IMR-90 (cell line): Measurements from ENCODE around the gene SLC15A1. TPM values are rescaled to one million over a fixed set of nuclear protein-coding genes. Genes with fewer than 3 reads are reported as not detected.

Experiments
- ATAC-seq: fragments of 200-7000 bp; cut with Tn5 transposase; 2 replicates; pipeline ENCODE4 v1.9.1; 2020; ENCODE audit warnings: low read depth, mild to moderate bottlenecking, moderate library complexity
- BruUV-seq: library from RNA; stranded (reverse); fragments of 400-500 nt; replicated peaks from 2 replicates; lab custom pipeline; 2021; lab: Mats Ljungman, UMichigan
- CTCF ChIA-PET: fragments of 300-600 bp; formaldehyde crosslinking; extraction: SDS; loops from one replicate; lab custom pipeline; 2021; ENCODE audit warnings: antibody characterized with exemption; lab: Yijun Ruan, JAX
- POLR2A ChIA-PET: fragments of 300-600 bp; sonication (Branson Sonifier 250); formaldehyde crosslinking; loops from one replicate; lab custom pipeline; 2022; ENCODE audit warnings: antibody characterized with exemption; ENCODE audit not compliant: unreplicated experiment; lab: Charles Lee
- DNase-seq: peaks from one replicate; pipeline ENCODE4 v3.0.0; 2013
- H2AFZ ChIP-seq: replicated peaks from 2 replicates; pipeline ENCODE3; 2013; ENCODE audit warnings: low read length, mild to moderate bottlenecking; ENCODE audit not compliant: poor library complexity
- H2AK5ac ChIP-seq: 2 replicates; pipeline ENCODE4 v1.6.1; 2013; ENCODE audit warnings: low read depth, low read length, inconsistent platforms
- H2AK9ac ChIP-seq: replicated peaks from 2 replicates; pipeline ENCODE3; 2013; ENCODE audit warnings: mild to moderate bottlenecking, low read depth, low read length, moderate library complexity; ENCODE audit not compliant: poor library complexity
- H2BK120ac ChIP-seq: 2 replicates; pipeline ENCODE4 v1.6.1; 2013; ENCODE audit warnings: low read depth, low read length, inconsistent platforms
- H2BK15ac ChIP-seq: 3 replicates; pipeline ENCODE4 v1.6.1; 2013; ENCODE audit warnings: low read depth, low read length, inconsistent platforms
- H2BK20ac ChIP-seq: 2 replicates; pipeline ENCODE4 v1.6.1; 2013; ENCODE audit warnings: low read depth, mild to moderate bottlenecking, inconsistent platforms, low read length, moderate library complexity
- H2BK5ac ChIP-seq: 2 replicates; pipeline ENCODE4 v1.6.1; 2013; ENCODE audit warnings: mild to moderate bottlenecking, low read depth, low read length, inconsistent platforms; ENCODE audit not compliant: poor library complexity, severe bottlenecking
- H3K14ac ChIP-seq: replicated peaks from 2 replicates; pipeline ENCODE4 v1.6.1; 2013; ENCODE audit warnings: low read depth, low read length, inconsistent platforms
- H3K18ac ChIP-seq: 2 replicates; pipeline ENCODE4 v1.6.1; 2013; ENCODE audit warnings: low read depth, low read length, control low read depth
- H3K23ac ChIP-seq: 2 replicates; pipeline ENCODE4 v1.6.1; 2013; ENCODE audit warnings: low read depth, low read length, inconsistent platforms
- H3K27ac ChIP-seq: 2 replicates; pipeline ENCODE4 v1.5.1; 2013; ENCODE audit warnings: mild to moderate bottlenecking, control low read depth, low read length; ENCODE audit not compliant: insufficient read depth
- H3K27me3 ChIP-seq: 2 replicates; pipeline ENCODE4 v1.6.1; 2013; ENCODE audit warnings: low read length; ENCODE audit not compliant: control insufficient read depth, insufficient read depth
- H3K36me3 ChIP-seq: 2 replicates; pipeline ENCODE4 v1.6.1; 2013; ENCODE audit warnings: low read length, mixed read lengths; ENCODE audit not compliant: control insufficient read depth, insufficient read depth
- H3K4ac ChIP-seq: 2 replicates; pipeline ENCODE4 v1.6.1; 2013; ENCODE audit warnings: low read depth, low read length, inconsistent platforms
- H3K4me1 ChIP-seq: 2 replicates; pipeline ENCODE4 v1.6.1; 2013; ENCODE audit warnings: low read length, mixed read lengths; ENCODE audit not compliant: control insufficient read depth, insufficient read depth
- H3K4me2 ChIP-seq: 2 replicates; pipeline ENCODE4 v1.6.1; 2013; ENCODE audit warnings: low read depth, mild to moderate bottlenecking, control low read depth, low read length, moderate library complexity
- H3K4me3 ChIP-seq: 2 replicates; pipeline ENCODE4 v1.5.1; 2013; ENCODE audit warnings: low read depth, mild to moderate bottlenecking, control low read depth, low read length, moderate library complexity; ENCODE audit not compliant: insufficient read depth
- H3K56ac ChIP-seq: 2 replicates; pipeline ENCODE4 v1.6.1; 2013; ENCODE audit warnings: low read length, inconsistent platforms; ENCODE audit not compliant: insufficient read depth; ENCODE audit errors: extremely low read depth
- H3K79me1 ChIP-seq, 2 experiments: 2 replicates each; pipeline ENCODE4 v1.6.1; 2013; ENCODE audit warnings: low read length in 2 of 2, inconsistent platforms in 1 of 2, low read depth in 1 of 2
- H3K9ac ChIP-seq: 2 replicates; pipeline ENCODE4 v1.6.1; 2013; ENCODE audit warnings: low read depth, low read length, control low read depth
- H3K9me1 ChIP-seq: 2 replicates; pipeline ENCODE4 v1.6.1; 2013; ENCODE audit warnings: low read length, inconsistent platforms; ENCODE audit not compliant: insufficient read depth
- H3K9me3 ChIP-seq: 2 replicates; pipeline ENCODE4 v1.6.1; 2013; ENCODE audit warnings: low read length; ENCODE audit not compliant: control insufficient read depth, insufficient read depth
- H4K20me1 ChIP-seq: 2 replicates; pipeline ENCODE4 v1.6.1; 2013; ENCODE audit warnings: low read length, inconsistent platforms; ENCODE audit not compliant: insufficient read depth
- H4K5ac ChIP-seq: 2 replicates; pipeline ENCODE4 v1.6.1; 2013; ENCODE audit warnings: mild to moderate bottlenecking, low read depth, low read length, control low read depth
- H4K8ac ChIP-seq, 2 experiments: 2 replicates each; pipeline ENCODE4 v1.6.1; 2013; ENCODE audit warnings: low read depth in 2 of 2, low read length in 2 of 2, control low read depth in 1 of 2, inconsistent platforms in 1 of 2
- H4K91ac ChIP-seq: 2 replicates; pipeline ENCODE4 v1.6.1; 2013; ENCODE audit warnings: low read depth, low read length, inconsistent platforms; ENCODE audit not compliant: insufficient read depth
- ELK1 ChIP-seq: fragments of 150-350 bp; IDR thresholded peaks from 2 replicates; pipeline ENCODE4 v1.6.1; 2016; ENCODE audit warnings: low read depth, mild to moderate bottlenecking, low read length, moderate library complexity, borderline replicate concordance
- WGBS, 2 experiments: methylation state at CpG; one replicate each; pipeline versions ENCODE4 v1.1.5 to v1.1.7; 2013; ENCODE audit warnings: missing lambda C conversion rate in 2 of 2; ENCODE audit not compliant: insufficient read length in 1 of 2; ENCODE audit errors: extremely low coverage in 2 of 2; 5-methylcytosine and 5-hydroxymethylcytosine counted together
- dilution Hi-C: fragments of 300-500 bp; cut with HindIII; formaldehyde crosslinking; loops from one replicate; pipeline ENCODE4 v1.14.3; 2018; ENCODE audit warnings: low sequenced_read_pairs; ENCODE audit not compliant: unreplicated experiment
- in situ Hi-C: fragments of 300-500 bp; cut with MboI; formaldehyde crosslinking; loops from 3 replicates; pipeline ENCODE4 v1.14.3; 2019; ENCODE audit warnings: low sequenced_read_pairs, inconsistent platforms, mixed read lengths
- intact Hi-C: fragments of 100-400 bp; cut with micrococcal nuclease; formaldehyde crosslinking; loops from 2 replicates; pipeline ENCODE4 v1.10.0; 2022
- polyA plus RNA-seq, 3 experiments: library from polyadenylated mRNA; depleted of rRNA; stranded (reverse); fragments of >200 nt; gene quantifications; 2 replicates each; pipeline ENCODE4 v1.2.3, GENCODE V29; 2012; ENCODE audit warnings: low replicate concordance in 1 of 3
- total RNA-seq: library from RNA; depleted of rRNA; stranded (reverse); fragments of >200 nt; gene quantifications from 2 replicates; pipeline ENCODE4 v1.2.3, GENCODE V29; 2012

SLC15A1 gene
- total and polyA plus RNA-seq, 2 of the 4 experiments (the other 2 are of a cell fraction), result not detected

- 0 out of 2 replicates have a peak, but pooled peaks cover 2% of the 10 kb centered on the region for H3K9me3 ChIP-seq
- H3K27me3 ChIP-seq, result peaks cover 36% of the 10 kb centered on the region
- H3K79me1 ChIP-seq, result no peaks in the 10 kb centered on the region
- H3K4me3 ChIP-seq, result no peak overlapping the region
- ChIA-PET CTCF (no interaction called here), POLR2A (no interaction called here)
- H2AFZ ChIP-seq, result no peak overlapping the region
- no peak for TF ChIP-seq ELK1
- H2BK20ac ChIP-seq, result no peak overlapping the region
- no peak for DNase-seq
- no peak overlapping the region for H3K14ac ChIP-seq
- H3K27ac ChIP-seq, result no peak overlapping the region
- no peak overlapping the region for H2AK9ac ChIP-seq
- H2AK5ac ChIP-seq, result no peak overlapping the region
- H2BK120ac ChIP-seq, result no peak overlapping the region
- H3K36me3 ChIP-seq, result no peaks in the 10 kb centered on the region
- in situ Hi-C loops (no loop called here), intact Hi-C loops (no loop called here), dilution Hi-C loops (no loop called here)
- H3K23ac ChIP-seq, result no peak overlapping the region
- no peak overlapping the region for H4K8ac ChIP-seq
- H2BK5ac ChIP-seq, result no peak overlapping the region
- H4K20me1 ChIP-seq, result no peaks in the 10 kb centered on the region
- H3K4me1 ChIP-seq, result no peaks in the 10 kb centered on the region
- H3K56ac ChIP-seq, result no peak overlapping the region
- H3K9me1 ChIP-seq, result no peaks in the 10 kb centered on the region
- H3K9ac ChIP-seq, result no peak overlapping the region
- H4K5ac ChIP-seq, result no peak overlapping the region
- no peak overlapping the region for H3K4ac ChIP-seq
- H3K4me2 ChIP-seq, result no peak overlapping the region
- BruUV-seq, result no TSS peak
- no peak for ATAC-seq
- H3K18ac ChIP-seq, result no peak overlapping the region
- no CpG with 5 or more reads among the region's 10 CpGs for WGBS, 2 experiments
- no peak overlapping the region for H2BK15ac ChIP-seq
- H4K91ac ChIP-seq, result no peak overlapping the region
Measured at GRCh38 chr13:98787173-98787572, 34.7 kb upstream of the SLC15A1 start.
